ENCODE results near the gene KLHL14. TPM values are rescaled to one million over a fixed set of nuclear protein-coding genes. Genes with fewer than 3 reads are reported as not detected.

Gene KLHL14
- total and polyA plus RNA-seq, 9 donors = 0.23 to 3.7 (median 1.5) TPM

DNA sequence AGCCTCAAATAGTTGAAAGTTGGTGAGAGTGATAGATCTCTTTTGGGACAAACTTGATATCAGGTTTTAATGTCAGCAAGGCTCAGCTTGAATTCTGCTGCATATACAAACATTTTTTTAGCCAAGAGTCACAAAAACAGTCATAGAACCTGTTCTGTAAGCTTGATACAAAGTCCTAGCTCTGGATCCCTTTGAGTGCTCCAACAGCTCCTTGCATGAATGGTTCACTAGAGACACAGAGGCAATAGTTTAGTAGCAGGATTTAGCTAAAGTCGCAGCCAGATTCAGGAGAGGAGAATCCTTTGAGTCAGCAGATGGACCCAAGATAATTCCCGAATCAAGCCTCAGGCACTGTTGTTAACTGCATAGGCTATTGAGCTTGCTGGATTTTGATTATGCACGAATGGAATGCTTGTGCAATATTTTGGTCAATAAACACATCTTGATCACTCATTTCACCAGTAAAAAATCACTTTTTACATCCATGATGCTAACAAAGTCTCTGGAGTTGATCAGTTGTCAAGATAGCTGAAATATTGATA lies 148.6 kb downstream of the KLHL14 start:
- 77 to 94% (median 83%) methylated on average over 3 of the region's 3 CpGs for WGBS, 3 donors
- H3K4me1 ChIP-seq (ENCODE audit: insufficient read depth) = no peaks in the 10 kb centered on the region
- H3K27ac ChIP-seq = no peak overlapping the region
- no peaks in the 10 kb centered on the region for H3K9me3 ChIP-seq
- TF ChIP-seq POLR2A (IDR thresholded peaks at IDR 0.05) = no peak
- TF ChIP-seq, protein P1, sequence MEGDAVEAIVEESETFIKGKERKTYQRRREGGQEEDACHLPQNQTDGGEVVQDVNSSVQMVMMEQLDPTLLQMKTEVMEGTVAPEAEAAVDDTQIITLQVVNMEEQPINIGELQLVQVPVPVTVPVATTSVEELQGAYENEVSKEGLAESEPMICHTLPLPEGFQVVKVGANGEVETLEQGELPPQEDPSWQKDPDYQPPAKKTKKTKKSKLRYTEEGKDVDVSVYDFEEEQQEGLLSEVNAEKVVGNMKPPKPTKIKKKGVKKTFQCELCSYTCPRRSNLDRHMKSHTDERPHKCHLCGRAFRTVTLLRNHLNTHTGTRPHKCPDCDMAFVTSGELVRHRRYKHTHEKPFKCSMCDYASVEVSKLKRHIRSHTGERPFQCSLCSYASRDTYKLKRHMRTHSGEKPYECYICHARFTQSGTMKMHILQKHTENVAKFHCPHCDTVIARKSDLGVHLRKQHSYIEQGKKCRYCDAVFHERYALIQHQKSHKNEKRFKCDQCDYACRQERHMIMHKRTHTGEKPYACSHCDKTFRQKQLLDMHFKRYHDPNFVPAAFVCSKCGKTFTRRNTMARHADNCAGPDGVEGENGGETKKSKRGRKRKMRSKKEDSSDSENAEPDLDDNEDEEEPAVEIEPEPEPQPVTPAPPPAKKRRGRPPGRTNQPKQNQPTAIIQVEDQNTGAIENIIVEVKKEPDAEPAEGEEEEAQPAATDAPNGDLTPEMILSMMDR (IDR thresholded peaks at IDR 0.05) = no peak
- TF ChIP-seq EP300 (IDR thresholded peaks at IDR 0.05) = no peak
- intact Hi-C loops (cut with DNase I) = no loop called here
- H3K27me3 ChIP-seq = no peaks in the 10 kb centered on the region
- no peak for DNase-seq
- no peak overlapping the region for H3K4me3 ChIP-seq
- no peaks in the 10 kb centered on the region for H3K36me3 ChIP-seq

- intact Hi-C loops (cut with DNase I) = no loop called here
- no peaks in the 10 kb centered on the region for H3K27me3 ChIP-seq
Observed at GRCh38 chr18:32623563-32623962, 149.3 kb downstream of the KLHL14 start.

More at GRCh38 chr18:32623563-32623962, 149.3 kb downstream of the KLHL14 start:
- TF ChIP-seq POLR2A (IDR thresholded peaks at IDR 0.05) (no peak), EP300 (IDR thresholded peaks at IDR 0.05) (no peak)
- TF ChIP-seq, protein P1 (IDR thresholded peaks at IDR 0.05) = no peak
- Histone ChIP-seq H3K9me3 (no peaks in the 10 kb centered on the region), H3K36me3 (no peaks in the 10 kb centered on the region), H3K4me3 (no peak overlapping the region), H3K27ac (no peak overlapping the region), H3K4me1 (ENCODE audit: insufficient read depth) (no peaks in the 10 kb centered on the region)
- DNase-seq = no peak

Small RNA genes within 50 kb of the gene (small RNA-seq; reads per million reads assigned to genes)
- not detected for gene AC012123.2

All from ovary (tissue), 9 donors.